Cardiac muscle cell (in vitro differentiated cells and primary cell): Measurements from ENCODE around the gene CDK13. TPM values are rescaled to one million over a fixed set of nuclear protein-coding genes. Genes with fewer than 3 reads are reported as not detected.

Experiments
- DNase-seq, 2 donors: peaks; one replicate each; pipeline versions ENCODE4 v3.0.0 to v3.0.0-alpha.2; 2010 to 2017; ENCODE audit warnings: low read depth in 1 of 2, low spot score in 1 of 2
- H3K27ac ChIP-seq: fragments of 200-600 bp; sonication (generic); 2 replicates; pipeline ENCODE4 v1.5.1; 2016
- H3K27me3 ChIP-seq: fragments of 200-600 bp; sonication (generic); 2 replicates; pipeline ENCODE4 v1.6.0; 2016; ENCODE audit warnings: control low read depth
- H3K36me3 ChIP-seq: fragments of 200-600 bp; sonication (generic); 2 replicates; pipeline ENCODE4 v1.5.1; 2016; ENCODE audit warnings: control low read depth
- H3K4me1 ChIP-seq: fragments of 200-600 bp; sonication (generic); 2 replicates; pipeline ENCODE4 v1.8.1; 2017; ENCODE audit warnings: low read depth, mild to moderate bottlenecking, mixed run types
- H3K4me3 ChIP-seq: fragments of 200-600 bp; sonication (generic); 2 replicates; pipeline ENCODE4 v1.5.1; 2016; ENCODE audit warnings: mild to moderate bottlenecking
- H3K9me3 ChIP-seq: fragments of 200-600 bp; sonication (generic); 2 replicates; pipeline ENCODE4 v1.5.1; 2017; ENCODE audit warnings: low read depth, mild to moderate bottlenecking, control low read depth
- polyA plus RNA-seq: library from polyadenylated mRNA; unstranded; fragments of >200 nt; fragmentation: Nextera tagmentation; extraction: Ambion mirVana; gene quantifications from 2 replicates; pipeline ENCODE4 v1.2.1, GENCODE V29; 2016
- total RNA-seq: library from RNA; depleted of rRNA; stranded (reverse); fragments of >200 nt; gene quantifications from 2 replicates; pipeline ENCODE4 v1.2.3, GENCODE V29; 2016
- TF ChIP-seq, protein P1 (sequence below): IDR thresholded peaks from 2 replicates; pipeline ENCODE4 v1.5.1; 2012; ENCODE audit warnings: low read depth, mild to moderate bottlenecking, low read length

CDK13 gene
- total and polyA plus RNA-seq, 2 experiments from 2014 or later: 30.5 to 76.5 TPM

DNA sequence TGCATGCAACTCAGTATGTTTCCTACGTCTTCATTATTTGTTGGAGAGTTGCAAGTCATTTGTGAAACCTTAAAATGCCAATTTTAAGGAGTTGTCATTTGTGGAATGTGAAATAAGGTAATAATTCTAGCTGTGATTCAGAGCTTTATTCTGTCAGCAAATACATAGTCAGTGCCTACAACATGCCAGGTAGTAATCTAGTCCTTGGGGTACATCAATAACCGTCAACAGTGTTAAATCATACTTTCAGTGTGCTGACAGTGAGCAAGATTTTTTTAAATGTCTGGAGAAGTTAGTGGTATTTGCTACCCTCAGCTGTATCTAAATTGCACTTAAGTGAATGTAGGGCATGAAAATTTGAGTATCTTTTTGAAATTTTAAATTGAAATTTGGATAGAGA lies 147.7 kb downstream of the CDK13 start:
- TF ChIP-seq, protein P1, sequence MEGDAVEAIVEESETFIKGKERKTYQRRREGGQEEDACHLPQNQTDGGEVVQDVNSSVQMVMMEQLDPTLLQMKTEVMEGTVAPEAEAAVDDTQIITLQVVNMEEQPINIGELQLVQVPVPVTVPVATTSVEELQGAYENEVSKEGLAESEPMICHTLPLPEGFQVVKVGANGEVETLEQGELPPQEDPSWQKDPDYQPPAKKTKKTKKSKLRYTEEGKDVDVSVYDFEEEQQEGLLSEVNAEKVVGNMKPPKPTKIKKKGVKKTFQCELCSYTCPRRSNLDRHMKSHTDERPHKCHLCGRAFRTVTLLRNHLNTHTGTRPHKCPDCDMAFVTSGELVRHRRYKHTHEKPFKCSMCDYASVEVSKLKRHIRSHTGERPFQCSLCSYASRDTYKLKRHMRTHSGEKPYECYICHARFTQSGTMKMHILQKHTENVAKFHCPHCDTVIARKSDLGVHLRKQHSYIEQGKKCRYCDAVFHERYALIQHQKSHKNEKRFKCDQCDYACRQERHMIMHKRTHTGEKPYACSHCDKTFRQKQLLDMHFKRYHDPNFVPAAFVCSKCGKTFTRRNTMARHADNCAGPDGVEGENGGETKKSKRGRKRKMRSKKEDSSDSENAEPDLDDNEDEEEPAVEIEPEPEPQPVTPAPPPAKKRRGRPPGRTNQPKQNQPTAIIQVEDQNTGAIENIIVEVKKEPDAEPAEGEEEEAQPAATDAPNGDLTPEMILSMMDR: no peak
- no peaks in the 10 kb centered on the region for H3K27me3 ChIP-seq
- no peaks in the 10 kb centered on the region for H3K9me3 ChIP-seq
- DNase-seq: no peak
- peaks cover 8% of the 10 kb centered on the region for H3K4me1 ChIP-seq
- peak overlapping the region; percentile 0 for H3K27ac ChIP-seq
- H3K36me3 ChIP-seq: peaks cover 28% of the 10 kb centered on the region
- H3K4me3 ChIP-seq: no peak overlapping the region

DNA sequence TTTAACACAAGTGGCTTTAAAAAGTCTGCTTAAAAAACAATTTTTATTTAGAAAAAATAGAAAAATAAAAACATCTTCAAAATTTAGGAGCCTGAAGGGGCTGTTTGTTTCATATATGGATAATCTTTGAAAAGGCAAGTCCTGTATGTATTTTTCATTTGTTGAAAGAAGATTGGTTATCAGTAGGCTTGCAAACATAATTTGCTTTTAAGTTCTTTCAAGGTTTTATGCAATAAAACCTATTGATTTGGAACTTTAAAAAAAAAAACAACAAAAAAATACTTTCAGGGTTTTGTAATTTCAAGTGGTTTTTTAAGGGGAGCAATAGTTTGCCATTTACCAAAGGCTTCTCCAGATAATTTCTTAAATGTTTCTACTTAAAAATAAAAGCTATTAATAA lies 148.8 kb downstream of the CDK13 start:
- H3K36me3 ChIP-seq: peaks cover 21% of the 10 kb centered on the region
- no peak overlapping the region for H3K4me3 ChIP-seq
- H3K4me1 ChIP-seq: peaks cover 10% of the 10 kb centered on the region
- no peaks in the 10 kb centered on the region for H3K27me3 ChIP-seq
- TF ChIP-seq, protein P1: no peak
- H3K27ac ChIP-seq: no peak overlapping the region
- no peak for DNase-seq
- no peaks in the 10 kb centered on the region for H3K9me3 ChIP-seq

DNA sequence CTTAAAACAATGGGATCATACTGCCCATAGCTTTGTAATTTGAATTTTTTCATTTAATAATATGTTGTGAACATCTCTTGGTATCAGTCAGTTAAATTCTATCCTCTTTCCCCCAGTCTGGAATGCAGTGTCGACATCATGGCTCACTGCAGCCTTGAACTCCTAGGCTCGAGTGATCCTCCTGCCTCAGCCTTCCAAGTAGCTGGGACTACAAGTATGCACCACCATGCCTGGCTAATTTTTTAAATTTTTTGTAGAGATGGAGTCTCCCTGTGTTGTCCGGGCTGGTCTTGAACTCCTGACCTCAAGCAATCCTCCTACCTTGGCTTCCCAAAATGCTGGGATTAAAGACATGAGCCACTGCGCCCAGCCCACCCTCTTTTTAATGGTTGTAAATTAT lies 149.8 kb downstream of the CDK13 start:
- Histone ChIP-seq H3K27ac (no peak overlapping the region), H3K36me3 (peaks cover 12% of the 10 kb centered on the region), H3K27me3 (no peaks in the 10 kb centered on the region), H3K4me1 (peaks cover 10% of the 10 kb centered on the region), H3K9me3 (no peaks in the 10 kb centered on the region), H3K4me3 (no peak overlapping the region)
- TF ChIP-seq, protein P1: no peak
- DNase-seq: no peak

DNA sequence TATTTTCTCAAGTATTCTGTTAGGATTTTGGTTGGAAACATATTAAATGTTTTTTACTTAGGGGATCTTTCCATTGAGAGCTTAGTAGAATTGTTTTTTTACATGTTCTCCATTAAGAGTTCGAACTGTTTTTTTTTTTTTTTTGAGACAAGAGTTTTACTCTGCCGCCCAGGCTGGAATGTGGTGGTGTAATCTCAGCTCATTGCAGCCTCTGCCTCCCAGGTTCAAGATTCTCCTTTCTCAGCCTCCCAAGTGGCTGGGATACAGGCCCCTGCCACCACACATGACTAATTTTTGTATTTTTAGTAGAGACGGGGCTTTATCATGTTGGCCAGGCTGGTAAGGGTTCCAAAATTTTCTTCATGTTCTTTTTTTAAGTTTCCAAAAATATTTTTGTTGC lies 151.1 kb downstream of the CDK13 start:
- H3K4me3 ChIP-seq: no peak overlapping the region
- TF ChIP-seq, protein P1: no peak
- H3K27me3 ChIP-seq: no peaks in the 10 kb centered on the region
- no peaks in the 10 kb centered on the region for H3K9me3 ChIP-seq
- DNase-seq: no peak
- peaks cover 7% of the 10 kb centered on the region for H3K36me3 ChIP-seq
- peaks cover 10% of the 10 kb centered on the region for H3K4me1 ChIP-seq
- H3K27ac ChIP-seq: no peak overlapping the region

DNA sequence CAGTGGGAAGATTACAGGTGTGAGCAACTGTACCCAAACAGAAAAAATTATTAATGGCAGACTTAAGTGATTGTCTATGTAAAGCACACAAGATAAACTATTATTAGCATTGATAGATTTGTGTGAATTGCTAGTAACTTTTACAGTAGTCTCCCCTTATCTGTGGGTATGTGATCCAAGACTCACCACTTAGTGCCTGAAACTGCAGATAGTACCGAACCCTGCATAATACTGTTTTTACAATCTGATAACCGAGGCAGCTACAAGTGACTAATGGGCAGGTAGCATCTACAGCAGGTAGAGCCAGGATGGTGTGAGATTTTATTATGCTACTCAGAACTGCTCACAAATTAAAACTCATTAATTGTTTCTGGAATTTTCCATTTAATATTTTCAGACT lies 152.8 kb downstream of the CDK13 start:
- H3K4me1 ChIP-seq: peaks cover 10% of the 10 kb centered on the region
- no peaks in the 10 kb centered on the region for H3K27me3 ChIP-seq
- H3K9me3 ChIP-seq: no peaks in the 10 kb centered on the region
- H3K36me3 ChIP-seq: no peaks in the 10 kb centered on the region
- H3K27ac ChIP-seq: no peak overlapping the region
- H3K4me3 ChIP-seq: no peak overlapping the region
- TF ChIP-seq, protein P1: no peak
- DNase-seq: no peak
